ENCODE measurements around the gene SNAI3.

SNAI3 gene

DNA sequence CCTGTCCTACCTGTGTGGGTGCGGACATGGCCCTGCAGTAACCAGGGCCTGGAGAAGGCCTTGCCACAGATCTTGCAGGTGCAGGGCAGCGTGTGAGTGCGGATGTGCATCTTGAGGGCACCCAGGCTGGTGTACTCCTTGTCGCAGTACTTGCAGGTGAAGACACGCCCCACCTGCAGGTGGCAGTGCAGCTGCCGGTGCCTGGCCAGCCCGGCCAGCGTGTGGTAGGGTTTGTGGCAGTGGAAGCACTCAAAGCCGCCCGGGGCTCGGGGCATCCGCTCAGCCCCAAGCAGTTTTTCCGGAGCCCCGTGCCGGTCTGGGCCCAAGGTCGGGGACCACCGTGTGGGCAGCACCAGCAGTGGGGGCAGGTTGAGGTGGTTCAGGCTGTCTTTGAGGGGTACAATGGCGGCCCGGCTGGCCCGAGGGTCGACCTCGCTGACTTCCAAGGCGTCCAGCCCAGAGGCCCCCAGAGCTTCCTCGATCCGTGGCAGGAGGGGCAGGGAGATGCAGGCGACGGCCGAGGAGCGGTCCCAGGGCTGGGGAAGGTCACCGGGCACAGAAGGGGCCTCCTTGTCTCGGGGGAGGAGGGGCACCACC, 5.1 kb downstream of the SNAI3 start:
- peak overlapping the region; percentile 34 for H3K4me3 ChIP-seq (ENCODE audit: low read depth, low read length)

GRCh38 chr16:88680554-88681083, 5.7 kb downstream of the SNAI3 start:
- H3K4me3 ChIP-seq (ENCODE audit: low read depth, low read length) = peak overlapping the region; percentile 34
- TF ChIP-seq, protein P1, sequence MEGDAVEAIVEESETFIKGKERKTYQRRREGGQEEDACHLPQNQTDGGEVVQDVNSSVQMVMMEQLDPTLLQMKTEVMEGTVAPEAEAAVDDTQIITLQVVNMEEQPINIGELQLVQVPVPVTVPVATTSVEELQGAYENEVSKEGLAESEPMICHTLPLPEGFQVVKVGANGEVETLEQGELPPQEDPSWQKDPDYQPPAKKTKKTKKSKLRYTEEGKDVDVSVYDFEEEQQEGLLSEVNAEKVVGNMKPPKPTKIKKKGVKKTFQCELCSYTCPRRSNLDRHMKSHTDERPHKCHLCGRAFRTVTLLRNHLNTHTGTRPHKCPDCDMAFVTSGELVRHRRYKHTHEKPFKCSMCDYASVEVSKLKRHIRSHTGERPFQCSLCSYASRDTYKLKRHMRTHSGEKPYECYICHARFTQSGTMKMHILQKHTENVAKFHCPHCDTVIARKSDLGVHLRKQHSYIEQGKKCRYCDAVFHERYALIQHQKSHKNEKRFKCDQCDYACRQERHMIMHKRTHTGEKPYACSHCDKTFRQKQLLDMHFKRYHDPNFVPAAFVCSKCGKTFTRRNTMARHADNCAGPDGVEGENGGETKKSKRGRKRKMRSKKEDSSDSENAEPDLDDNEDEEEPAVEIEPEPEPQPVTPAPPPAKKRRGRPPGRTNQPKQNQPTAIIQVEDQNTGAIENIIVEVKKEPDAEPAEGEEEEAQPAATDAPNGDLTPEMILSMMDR (IDR thresholded peaks at IDR 0.05; ENCODE audit: borderline replicate concordance, insufficient read depth, low read depth, low read length) = no peak

More for the DNA sequence above, 5.1 kb downstream of the SNAI3 start:
- TF ChIP-seq, protein P1 (IDR thresholded peaks at IDR 0.05; ENCODE audit: borderline replicate concordance, insufficient read depth, low read depth, low read length) = peak; percentile 83

GRCh38 chr16:88678224-88678979, 7.9 kb downstream of the SNAI3 start:
- TF ChIP-seq, protein P1 (IDR thresholded peaks at IDR 0.05; ENCODE audit: borderline replicate concordance, insufficient read depth, low read depth, low read length) = no peak
- H3K4me3 ChIP-seq (ENCODE audit: low read depth, low read length) = no peak overlapping the region

GRCh38 chr16:88677721-88678120, 8.6 kb downstream of the SNAI3 start:
- TF ChIP-seq, protein P1 (IDR thresholded peaks at IDR 0.05; ENCODE audit: borderline replicate concordance, insufficient read depth, low read depth, low read length) = no peak
- no peak overlapping the region for H3K4me3 ChIP-seq (ENCODE audit: low read depth, low read length)

- TF ChIP-seq, protein P1 (IDR thresholded peaks at IDR 0.05; ENCODE audit: borderline replicate concordance, insufficient read depth, low read depth, low read length) = no peak
- no peak overlapping the region for H3K4me3 ChIP-seq (ENCODE audit: low read depth, low read length)
Observed at GRCh38 chr16:88676502-88677242, 9.6 kb downstream of the SNAI3 start.

GRCh38 chr16:88673716-88674379, 12.5 kb downstream of the SNAI3 start:
- TF ChIP-seq, protein P1 (IDR thresholded peaks at IDR 0.05; ENCODE audit: borderline replicate concordance, insufficient read depth, low read depth, low read length) = no peak
- H3K4me3 ChIP-seq (ENCODE audit: low read depth, low read length) = no peak overlapping the region
